AG10803 (cell line): ENCODE measurements around the gene BMP6.

ENCODE experiments used
- DNase-seq: peaks from one replicate; pipeline ENCODE4 v3.0.0; 2010; ENCODE audit warnings: low read depth
- H3K4me3 ChIP-seq: 2 replicates; pipeline ENCODE4 v1.5.1; 2011; ENCODE audit warnings: mild to moderate bottlenecking, low read length, control low read depth
- CTCF ChIP-seq: conservative IDR thresholded peaks from 2 replicates; pipeline ENCODE4 v1.5.1; 2011; ENCODE audit warnings: mild to moderate bottlenecking, low read length, control low read depth, inconsistent platforms

Gene BMP6

GRCh38 chr6:7762760-7763159 is 36.9 kb downstream of the BMP6 start:
- no peak for DNase-seq
- no peak for TF ChIP-seq CTCF
- H3K4me3 ChIP-seq, result no peak overlapping the region

- no peak overlapping the region for H3K4me3 ChIP-seq
- TF ChIP-seq CTCF, result no peak
Measured at GRCh38 chr6:7763881-7764280, 38.0 kb downstream of the BMP6 start.

GRCh38 chr6:7765575-7766325 is 39.9 kb downstream of the BMP6 start:
- TF ChIP-seq CTCF, result no peak
- H3K4me3 ChIP-seq, result no peak overlapping the region
- DNase-seq, result peak; percentile 59

More at GRCh38 chr6:7763881-7764280, 38.0 kb downstream of the BMP6 start:
- no peak for DNase-seq

- H3K4me3 ChIP-seq, result no peak overlapping the region
- peak; percentile 55 for DNase-seq
Measured at GRCh38 chr6:7769702-7770101, 43.8 kb downstream of the BMP6 start.

GRCh38 chr6:7770111-7770510 is 44.2 kb downstream of the BMP6 start:
- H3K4me3 ChIP-seq, result no peak overlapping the region
- TF ChIP-seq CTCF, result no peak
- peak; percentile 65 for DNase-seq

More at GRCh38 chr6:7769702-7770101, 43.8 kb downstream of the BMP6 start:
- no peak for TF ChIP-seq CTCF

- TF ChIP-seq CTCF, result no peak
- no peak for DNase-seq
- no peak overlapping the region for H3K4me3 ChIP-seq
Measured at GRCh38 chr6:7770601-7771000, 44.7 kb downstream of the BMP6 start.

- TF ChIP-seq CTCF, result no peak
- no peak for DNase-seq
- no peak overlapping the region for H3K4me3 ChIP-seq
Measured at GRCh38 chr6:7773322-7773721, 47.4 kb downstream of the BMP6 start.
